ENCODE results near the gene ZNFX1.

Gene ZNFX1

GRCh38 chr20:49278818-49279676, 1.2 kb upstream of the ZNFX1 start:
- no peak for DNase-seq (ENCODE audit: low spot score)

- no peak for DNase-seq (ENCODE audit: low spot score)
These were observed 146 bp downstream of the ZNFX1 start for GRCh38 chr20:49277786-49278035.

- peak; percentile 19 for DNase-seq (ENCODE audit: low spot score)
These were observed 684 bp downstream of the ZNFX1 start for GRCh38 chr20:49276961-49277785.

GRCh38 chr20:49276161-49276960, 1.5 kb downstream of the ZNFX1 start:
- DNase-seq (ENCODE audit: low spot score) = peak; percentile 55

GRCh38 chr20:49275636-49276035, 2.2 kb downstream of the ZNFX1 start:
- DNase-seq (ENCODE audit: low spot score) = no peak

GRCh38 chr20:49275216-49275615, 2.6 kb downstream of the ZNFX1 start:
- no peak for DNase-seq (ENCODE audit: low spot score)

GRCh38 chr20:49273696-49274277, 4.1 kb downstream of the ZNFX1 start:
- DNase-seq (ENCODE audit: low spot score) = no peak

GRCh38 chr20:49272654-49273053, 5.2 kb downstream of the ZNFX1 start:
- DNase-seq (ENCODE audit: low spot score) = no peak

- no peak for DNase-seq (ENCODE audit: low spot score)
These were observed 7.1 kb downstream of the ZNFX1 start for GRCh38 chr20:49270736-49271135.

GRCh38 chr20:49270177-49270576, 7.7 kb downstream of the ZNFX1 start:
- DNase-seq (ENCODE audit: low spot score) = peak; percentile 84

- DNase-seq (ENCODE audit: low spot score) = no peak
These were observed 9.1 kb downstream of the ZNFX1 start for GRCh38 chr20:49268600-49269365.

- no peak for DNase-seq (ENCODE audit: low spot score)
These were observed 10.5 kb downstream of the ZNFX1 start for GRCh38 chr20:49267327-49267726.

GRCh38 chr20:49262444-49262843, 15.4 kb downstream of the ZNFX1 start:
- no peak for DNase-seq (ENCODE audit: low spot score)

GRCh38 chr20:49261173-49261572, 16.7 kb downstream of the ZNFX1 start:
- DNase-seq (ENCODE audit: low spot score) = no peak

GRCh38 chr20:49260218-49260617, 17.6 kb downstream of the ZNFX1 start:
- DNase-seq (ENCODE audit: low spot score) = no peak

GRCh38 chr20:49259799-49260198, 18.1 kb downstream of the ZNFX1 start:
- no peak for DNase-seq (ENCODE audit: low spot score)

- no peak for DNase-seq (ENCODE audit: low spot score)
These were observed 18.6 kb downstream of the ZNFX1 start for GRCh38 chr20:49259284-49259683.

GRCh38 chr20:49256261-49256660, 21.6 kb downstream of the ZNFX1 start:
- DNase-seq (ENCODE audit: low spot score) = no peak

- no peak for DNase-seq (ENCODE audit: low spot score)
These were observed 25.1 kb downstream of the ZNFX1 start for GRCh38 chr20:49252556-49253350.

- DNase-seq (ENCODE audit: low spot score) = no peak
These were observed 28.8 kb downstream of the ZNFX1 start for GRCh38 chr20:49248879-49249665.

Measured in AG20443 (cell line).